DMS 273 treated with DMSO at 0.1 percent for 48 hours (cell line): ENCODE results near the gene DDX53.

ENCODE experiments used
- DNase-seq: peaks from one replicate; lab custom pipeline; 2025; lab: John Stamatoyannopoulos, UW

Gene DDX53

GRCh38 chrX:22999696-23000223 is at the start of gene DDX53:
TSS of gene DDX53 (plus strand) at chrX:22999960. CDS start at chrX:23000058, 98 bp downstream.
- no peak for DNase-seq

- DNase-seq: no peak
Observed at GRCh38 chrX:22950269-22951266, 49.2 kb upstream of the DDX53 start.

- no peak for DNase-seq
Observed at GRCh38 chrX:22952010-22952409, 47.8 kb upstream of the DDX53 start.

- no peak for DNase-seq
Observed at GRCh38 chrX:22958250-22958649, 41.5 kb upstream of the DDX53 start.

- no peak for DNase-seq
Observed at GRCh38 chrX:22959204-22959920, 40.4 kb upstream of the DDX53 start.

- DNase-seq: no peak
Observed at GRCh38 chrX:22963196-22963595, 36.6 kb upstream of the DDX53 start.

- no peak for DNase-seq
Observed at GRCh38 chrX:22968494-22968893, 31.3 kb upstream of the DDX53 start.

GRCh38 chrX:22969411-22969810 is 30.3 kb upstream of the DDX53 start:
- DNase-seq: no peak

GRCh38 chrX:22970861-22971260 is 28.9 kb upstream of the DDX53 start:
- no peak for DNase-seq

- DNase-seq: no peak
Observed at GRCh38 chrX:22974616-22975015, 25.1 kb upstream of the DDX53 start.

GRCh38 chrX:22975786-22976185 is 24.0 kb upstream of the DDX53 start:
- DNase-seq: no peak

- no peak for DNase-seq
Observed at GRCh38 chrX:22985958-22986357, 13.8 kb upstream of the DDX53 start.

- DNase-seq: no peak
Observed at GRCh38 chrX:22987452-22987851, 12.3 kb upstream of the DDX53 start.

- DNase-seq: no peak
Observed at GRCh38 chrX:23003116-23003515, 3.4 kb downstream of the DDX53 start.

- DNase-seq: peak; percentile 1
Observed at GRCh38 chrX:23008431-23009099, 8.8 kb downstream of the DDX53 start.

- no peak for DNase-seq
Observed at GRCh38 chrX:23012162-23012561, 12.4 kb downstream of the DDX53 start.

- no peak for DNase-seq
Observed at GRCh38 chrX:23012636-23013035, 12.9 kb downstream of the DDX53 start.

- DNase-seq: no peak
Observed at GRCh38 chrX:23013366-23013765, 13.6 kb downstream of the DDX53 start.

GRCh38 chrX:23031600-23031999 is 31.8 kb downstream of the DDX53 start:
- DNase-seq: no peak

- DNase-seq: no peak
Observed at GRCh38 chrX:23035493-23035892, 35.7 kb downstream of the DDX53 start.

GRCh38 chrX:23046443-23046842 is 46.7 kb downstream of the DDX53 start:
- no peak for DNase-seq
